HG02588 (cell line): ENCODE data around the gene SLC37A1.

Experiments used
- ATAC-seq: cut with Tn5 transposase; IDR thresholded peaks from one replicate; pipeline ENCODE4 v1.9.1; 2021; ENCODE audit warnings: mild to moderate bottlenecking, moderate library complexity; ENCODE audit not compliant: unreplicated experiment

The SLC37A1 gene

GRCh38 chr21:42525676-42526378 lies 12.2 kb downstream of the SLC37A1 start:
- no peak for ATAC-seq

GRCh38 chr21:42526379-42526727 lies 12.7 kb downstream of the SLC37A1 start:
- no peak for ATAC-seq

GRCh38 chr21:42527127-42527488 lies 13.5 kb downstream of the SLC37A1 start:
- no peak for ATAC-seq

DNA sequence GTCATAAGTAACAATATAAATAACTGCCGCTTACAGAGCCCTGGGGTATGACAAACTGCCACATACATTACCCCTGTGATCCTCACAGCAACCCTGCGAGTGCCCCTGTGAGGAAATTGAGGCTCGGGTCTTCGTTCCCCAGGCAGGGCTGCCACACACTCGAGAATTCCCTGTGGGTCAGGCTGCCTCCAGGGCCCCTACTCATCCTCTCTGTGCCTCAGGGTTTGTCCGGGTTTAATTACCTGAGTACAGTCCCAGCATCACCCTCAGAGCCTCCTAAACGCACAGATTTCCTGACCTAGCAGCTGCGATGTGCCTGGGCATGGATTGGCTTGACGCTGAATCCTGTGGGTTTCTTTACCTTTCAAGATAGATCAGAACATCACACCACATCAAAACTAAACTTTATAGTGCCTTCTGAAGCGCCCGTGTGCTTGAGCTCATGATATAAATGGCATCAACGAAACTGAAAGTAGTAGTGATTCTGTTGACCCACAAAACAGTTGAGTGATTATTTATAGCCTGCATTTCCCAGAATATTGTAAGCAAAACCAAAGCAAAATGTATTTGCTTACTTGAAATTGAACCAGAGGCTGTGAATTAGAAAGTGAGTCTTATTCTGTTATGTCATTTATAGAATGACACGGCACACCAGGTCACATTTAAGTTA lies 14.0 kb downstream of the SLC37A1 start:
- no peak for ATAC-seq

DNA sequence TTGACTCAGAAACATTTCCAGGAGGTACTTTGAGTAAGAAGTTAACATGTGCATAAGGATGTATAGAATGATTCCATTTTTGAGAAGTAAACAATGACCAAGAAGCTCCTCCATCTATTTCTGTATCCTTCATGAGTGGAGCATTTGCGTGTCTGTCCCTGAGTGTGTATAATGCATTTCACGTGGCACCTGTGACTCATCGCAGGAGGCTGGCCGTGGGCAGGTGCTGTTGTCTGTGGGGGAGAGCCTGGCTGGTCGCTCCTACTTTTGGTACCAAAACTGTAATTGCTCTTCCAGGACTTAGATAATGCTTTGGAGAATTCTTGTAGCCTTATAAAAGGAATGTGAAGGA lies 16.5 kb downstream of the SLC37A1 start:
- ATAC-seq: no peak

- no peak for ATAC-seq
Measured at GRCh38 chr21:42531771-42532170, 18.1 kb downstream of the SLC37A1 start.

GRCh38 chr21:42532466-42533181 lies 19.0 kb downstream of the SLC37A1 start:
- ATAC-seq: no peak

GRCh38 chr21:42533306-42533962 lies 19.8 kb downstream of the SLC37A1 start:
- no peak for ATAC-seq

DNA sequence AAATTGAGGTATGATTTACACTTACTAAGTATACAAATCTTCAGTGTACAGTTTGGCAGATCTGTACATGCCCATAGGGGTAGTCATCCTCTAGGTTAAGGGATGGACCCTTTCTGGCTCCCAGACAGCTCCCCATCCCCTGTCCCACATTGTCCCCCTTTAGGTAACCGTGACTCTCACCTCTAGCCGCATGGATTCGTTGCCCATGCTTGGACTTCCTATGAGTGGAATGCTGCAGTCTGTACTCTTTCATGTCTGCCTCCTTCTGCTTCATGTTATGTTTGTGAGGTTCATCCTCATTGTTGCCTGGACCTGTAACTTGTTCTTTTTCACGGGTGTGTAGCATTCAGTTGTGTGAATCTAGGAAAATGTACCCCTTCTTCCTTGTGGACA lies 20.3 kb downstream of the SLC37A1 start:
- ATAC-seq: no peak

- no peak for ATAC-seq
Measured at GRCh38 chr21:42534421-42535378, 21.0 kb downstream of the SLC37A1 start.

DNA sequence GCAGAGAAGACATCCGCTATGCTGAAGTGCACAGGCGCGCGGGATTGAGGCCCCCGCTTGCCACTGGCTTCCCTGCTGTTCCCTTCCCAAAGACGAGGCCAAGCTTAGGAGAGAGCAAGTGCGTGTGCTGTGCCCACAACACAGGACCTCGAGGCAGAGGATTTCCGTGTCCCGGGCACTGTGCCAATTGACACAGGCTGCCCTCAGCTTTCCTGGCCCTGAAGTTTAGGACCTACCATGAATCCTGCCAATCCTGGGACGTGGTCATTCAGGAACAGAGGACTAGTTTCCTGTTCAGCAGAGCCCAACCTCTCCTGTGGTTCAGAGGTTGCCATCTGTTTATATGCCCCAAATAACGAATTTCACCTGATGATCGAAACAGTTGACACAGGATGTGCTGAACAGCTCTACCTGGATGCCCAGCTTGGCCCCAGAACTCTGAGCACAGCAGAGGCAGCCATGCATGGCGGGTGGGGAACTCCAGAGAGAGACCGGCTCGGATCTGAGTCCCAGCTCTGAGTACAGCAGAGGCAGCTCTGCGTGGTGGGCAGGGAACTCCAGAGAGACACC lies 22.0 kb downstream of the SLC37A1 start:
- ATAC-seq: peak; percentile 52

DNA sequence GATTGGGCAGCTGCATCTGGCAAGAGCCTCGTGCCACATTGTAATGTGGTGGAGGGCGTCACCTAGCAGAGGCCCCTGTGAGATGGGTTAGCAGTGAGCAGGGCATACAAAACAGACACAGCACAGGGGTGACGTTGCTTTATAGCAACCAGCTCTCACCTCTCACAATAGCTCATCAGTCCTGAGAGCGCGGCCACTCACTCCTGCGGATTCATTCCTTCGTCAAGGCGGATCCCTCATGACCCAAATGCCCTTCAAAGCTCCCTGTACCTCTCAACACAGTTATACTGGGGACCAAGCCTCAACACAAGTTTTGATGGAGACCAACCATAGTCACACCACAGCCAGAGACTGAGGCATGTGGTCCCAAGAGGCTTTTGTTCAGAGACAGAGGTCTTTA lies 22.9 kb downstream of the SLC37A1 start:
- no peak for ATAC-seq

DNA sequence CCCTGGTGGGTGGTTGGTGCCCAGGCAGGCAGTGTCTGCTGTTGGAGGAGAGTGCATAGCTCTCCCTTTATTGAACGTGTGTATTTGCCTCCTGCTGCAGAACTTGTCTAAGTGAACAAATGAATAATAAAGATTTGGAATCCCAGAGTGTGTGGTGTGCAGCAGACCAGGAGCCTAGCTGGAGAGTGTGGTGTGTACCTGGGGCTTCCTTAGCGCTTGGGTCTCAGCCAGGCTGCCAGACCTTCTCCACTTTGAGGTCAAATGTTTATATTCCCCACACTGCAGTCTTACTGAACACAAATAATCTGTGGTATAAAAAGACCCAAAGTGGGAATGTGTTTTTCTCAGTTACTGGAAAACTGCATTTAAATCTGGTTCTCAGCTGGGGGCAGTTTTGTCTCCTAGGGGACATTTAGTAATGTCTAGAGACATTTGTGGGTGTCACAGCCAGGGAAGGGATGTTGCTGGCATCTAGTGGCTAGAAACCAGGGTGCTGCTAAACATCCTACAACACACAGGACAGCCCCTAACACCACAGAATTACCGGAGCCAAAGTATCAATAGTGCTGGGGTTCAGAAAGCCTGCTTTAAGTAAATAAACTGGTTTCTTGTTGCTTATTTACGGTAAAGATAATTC lies 23.6 kb downstream of the SLC37A1 start:
- no peak for ATAC-seq

GRCh38 chr21:42538479-42539275 lies 25.0 kb downstream of the SLC37A1 start:
- no peak for ATAC-seq

GRCh38 chr21:42539342-42539741 lies 25.7 kb downstream of the SLC37A1 start:
- ATAC-seq: no peak

DNA sequence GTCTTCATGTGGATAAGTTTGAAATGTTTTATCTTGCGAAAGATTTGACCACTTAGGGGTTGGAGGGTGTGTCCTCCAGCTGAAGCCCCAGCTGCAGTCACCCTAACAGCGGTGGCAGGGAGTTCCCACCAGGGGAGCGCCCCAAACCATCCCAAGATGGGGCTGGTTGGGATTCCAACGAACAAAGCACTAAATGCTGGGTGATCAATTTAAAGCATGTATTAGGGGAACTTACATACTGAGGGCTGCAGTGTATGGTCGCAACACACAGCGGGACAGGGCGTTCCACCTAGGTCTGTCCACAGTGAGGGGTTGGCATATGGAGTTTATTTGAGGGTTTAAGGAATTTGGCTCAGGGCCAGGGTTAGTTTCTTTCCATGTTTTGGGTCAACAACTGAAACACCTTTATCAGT lies 26.3 kb downstream of the SLC37A1 start:
- no peak for ATAC-seq

GRCh38 chr21:42540396-42540795 lies 26.7 kb downstream of the SLC37A1 start:
- ATAC-seq: no peak

DNA sequence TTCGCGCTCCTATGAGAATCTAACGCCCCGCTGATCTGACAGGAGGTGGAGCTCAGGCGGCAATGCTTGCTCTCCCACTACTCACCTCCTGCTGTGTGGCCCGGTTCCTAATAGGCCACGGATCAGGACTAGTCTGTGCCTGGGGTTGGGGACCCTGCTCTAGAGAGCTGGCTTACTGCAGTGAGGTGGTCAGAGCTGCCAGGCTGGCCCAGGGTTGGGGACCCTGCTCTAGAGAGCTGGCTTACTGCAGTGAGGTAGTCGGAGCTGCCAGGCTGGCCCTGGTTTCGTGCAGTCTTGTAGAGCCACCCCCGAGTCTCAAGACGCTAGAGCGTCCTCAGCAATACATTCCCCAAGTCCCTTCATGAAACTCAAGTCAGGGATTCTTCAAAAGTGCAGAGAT lies 27.5 kb downstream of the SLC37A1 start:
- ATAC-seq: no peak

GRCh38 chr21:42541618-42542017 lies 28.0 kb downstream of the SLC37A1 start:
- ATAC-seq: no peak
